Astrocyte of the cerebellum (primary cell): ENCODE measurements around the gene HDAC8.
"Not testable (repeated sequence)": the region's sequence is repeated elsewhere in the genome, so short reads cannot be mapped to it uniquely, and the experiment has no call there.

Experiments
- DNase-seq: peaks from one replicate; pipeline ENCODE4 v3.0.0-alpha.2; 2011; ENCODE audit warnings: low read depth
- H3K4me3 ChIP-seq: 2 replicates; pipeline ENCODE4 v1.5.1; 2011; ENCODE audit warnings: mild to moderate bottlenecking, low read depth, low read length, moderate library complexity
- CTCF ChIP-seq: IDR thresholded peaks from 2 replicates; pipeline ENCODE4 v1.5.1; 2012; ENCODE audit warnings: low read length, low read depth, moderate library complexity, mild to moderate bottlenecking; ENCODE audit errors: missing control alignments
- in situ Hi-C: cut with HindIII; loops from 2 replicates; pipeline ENCODE4 v1.10.0; 2017; ENCODE audit warnings: low sequenced_read_pairs

Gene HDAC8

GRCh38 chrX:72532366-72532765 is 40.3 kb downstream of the HDAC8 start:
- H3K4me3 ChIP-seq = no peak overlapping the region
- TF ChIP-seq CTCF = no peak
- in situ Hi-C loops = no loop called here
- DNase-seq = no peak

GRCh38 chrX:72526534-72527508 is 45.8 kb downstream of the HDAC8 start:
- DNase-seq = no peak
- no peak overlapping the region for H3K4me3 ChIP-seq
- TF ChIP-seq CTCF = no peak
- in situ Hi-C loops = no loop called here

DNA sequence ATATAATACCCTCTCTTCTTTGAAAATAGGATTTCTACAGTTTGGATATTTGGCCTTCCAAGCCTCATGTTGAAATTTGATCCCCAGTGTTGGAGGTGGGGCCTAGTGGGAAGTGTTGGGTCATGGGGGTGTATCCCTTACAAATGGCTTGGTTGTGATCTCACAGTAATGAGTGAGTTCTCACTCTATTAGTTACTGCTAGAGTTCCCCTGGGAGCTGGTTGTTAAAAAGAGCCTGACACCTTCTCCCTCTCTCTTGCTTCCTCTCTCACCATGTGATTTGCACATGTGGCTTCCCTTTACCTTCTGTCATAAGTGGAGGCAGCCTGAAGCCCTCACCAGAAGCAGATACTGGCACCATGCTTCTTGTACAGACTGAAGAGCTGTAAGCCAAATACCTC is 73.9 kb downstream of the HDAC8 start:
- H3K4me3 ChIP-seq = no peak overlapping the region
- in situ Hi-C loops = no loop called here
- TF ChIP-seq CTCF = no peak
- no peak for DNase-seq

GRCh38 chrX:72495046-72495445 is 77.6 kb downstream of the HDAC8 start:
- H3K4me3 ChIP-seq = no peak overlapping the region
- TF ChIP-seq CTCF = no peak
- in situ Hi-C loops = no loop called here
- DNase-seq = no peak

DNA sequence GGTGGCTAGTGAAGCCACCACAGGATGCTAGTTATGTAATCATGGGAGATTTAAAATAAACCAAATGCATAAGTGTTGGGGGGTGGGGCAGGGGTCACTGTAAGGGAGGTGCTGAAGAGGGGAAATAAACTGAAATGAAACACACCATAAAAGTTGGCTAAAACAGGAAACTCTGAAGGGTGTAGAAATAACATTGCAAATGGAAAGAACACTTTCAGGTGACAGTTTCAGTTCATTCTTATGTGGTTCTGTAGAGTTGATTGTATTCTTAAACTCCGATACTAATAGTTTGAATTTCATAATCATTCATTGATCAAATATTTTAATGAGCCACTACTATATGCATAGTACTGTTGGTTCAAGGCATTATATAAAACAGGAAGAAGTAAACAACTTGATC is 80.1 kb downstream of the HDAC8 start:
- DNase-seq = no peak
- in situ Hi-C loops = no loop called here
- H3K4me3 ChIP-seq = no peak overlapping the region
- TF ChIP-seq CTCF = no peak

GRCh38 chrX:72490221-72490620 is 82.4 kb downstream of the HDAC8 start:
- DNase-seq, H3K4me3 ChIP-seq, in situ Hi-C loops: not testable (repeated sequence)

DNA sequence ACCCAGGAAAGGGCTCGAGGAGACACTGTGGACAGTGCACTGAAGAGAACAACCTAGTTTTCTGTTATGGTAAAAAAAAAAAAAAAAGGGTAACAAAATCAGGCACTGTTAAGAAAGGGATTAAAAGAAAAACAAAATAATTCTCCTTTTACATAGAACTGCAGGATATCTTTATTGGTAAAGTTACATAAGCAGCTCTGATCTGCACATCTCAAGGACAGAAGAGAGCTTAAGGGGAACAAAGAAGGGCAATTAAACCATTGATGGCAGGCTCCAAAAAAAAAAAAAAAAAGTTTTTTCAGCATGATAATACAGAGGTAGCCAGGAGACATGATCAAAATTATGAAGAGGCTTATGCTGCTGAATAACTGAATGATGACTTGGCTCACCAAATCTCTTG is 85.0 kb downstream of the HDAC8 start:
- no peak overlapping the region for H3K4me3 ChIP-seq
- TF ChIP-seq CTCF = no peak
- no peak for DNase-seq
- in situ Hi-C loops = no loop called here
